ENCODE data around the gene CHD5.

Gene CHD5

GRCh38 chr1:6179564-6180175 is 451 bp downstream of the CHD5 start:
- TF ChIP-seq CTCF (IDR thresholded peaks at IDR 0.05; ENCODE audit: insufficient read depth, missing control alignments) = no peak
- no peak for DNase-seq (ENCODE audit: insufficient read length, low spot score)
- FAIRE-seq = no peak

- no peak for FAIRE-seq
- no peak for DNase-seq (ENCODE audit: insufficient read length, low spot score)
- no peak for TF ChIP-seq CTCF (IDR thresholded peaks at IDR 0.05; ENCODE audit: insufficient read depth, missing control alignments)
These were observed 1.2 kb downstream of the CHD5 start for GRCh38 chr1:6178751-6179563.

GRCh38 chr1:6177681-6178380 is 2.3 kb downstream of the CHD5 start:
- FAIRE-seq = no peak
- no peak for DNase-seq (ENCODE audit: insufficient read length, low spot score)
- no peak for TF ChIP-seq CTCF (IDR thresholded peaks at IDR 0.05; ENCODE audit: insufficient read depth, missing control alignments)

GRCh38 chr1:6176779-6177178 is 3.3 kb downstream of the CHD5 start:
- DNase-seq (ENCODE audit: insufficient read length, low spot score) (no peak), FAIRE-seq (no peak)
- TF ChIP-seq CTCF (IDR thresholded peaks at IDR 0.05; ENCODE audit: insufficient read depth, missing control alignments) = no peak

GRCh38 chr1:6175411-6175828 is 4.7 kb downstream of the CHD5 start:
- DNase-seq (ENCODE audit: insufficient read length, low spot score) (no peak), FAIRE-seq (no peak)
- TF ChIP-seq CTCF (IDR thresholded peaks at IDR 0.05; ENCODE audit: insufficient read depth, missing control alignments) = no peak

GRCh38 chr1:6174621-6175410 is 5.3 kb downstream of the CHD5 start:
- DNase-seq (ENCODE audit: insufficient read length, low spot score) (no peak), FAIRE-seq (no peak)
- no peak for TF ChIP-seq CTCF (IDR thresholded peaks at IDR 0.05; ENCODE audit: insufficient read depth, missing control alignments)

Data from D721Med (cell line).